WI38 (cell line): ENCODE measurements around the gene HTR2A.
"Not testable (repeated sequence)": the region's sequence is repeated elsewhere in the genome, so short reads cannot be mapped to it uniquely, and the experiment has no call there.

Experiments used
- H3K4me3 ChIP-seq: 2 replicates; pipeline ENCODE4 v1.5.1; 2011; ENCODE audit warnings: low read depth, mild to moderate bottlenecking, control low read depth, low read length
- TF ChIP-seq, protein P1 (sequence below): IDR thresholded peaks from 2 replicates; pipeline ENCODE4 v1.5.1; 2012; ENCODE audit warnings: low read depth, mild to moderate bottlenecking, control low read depth, low read length

HTR2A gene

DNA sequence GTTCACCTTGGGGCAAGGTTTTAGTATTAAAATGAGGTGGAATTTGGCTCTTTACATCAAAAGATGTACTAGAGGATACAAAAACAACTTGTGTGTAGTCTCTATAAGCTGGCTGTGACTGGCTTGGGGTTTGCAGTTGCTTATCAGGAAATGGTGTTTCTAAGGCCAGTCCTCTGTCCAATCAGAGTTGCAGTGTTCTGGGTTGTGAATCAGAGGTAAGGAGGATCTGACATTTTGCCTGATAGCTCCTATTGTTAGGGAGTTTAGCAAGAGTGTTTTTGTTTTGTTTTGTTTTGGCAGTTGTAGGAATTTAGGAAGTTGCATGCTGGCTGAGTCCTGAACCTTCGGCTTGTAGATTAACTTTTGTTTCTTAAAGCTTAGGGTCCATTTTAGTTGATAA, 79.8 kb downstream of the HTR2A start:
- H3K4me3 ChIP-seq = no peak overlapping the region
- TF ChIP-seq, protein P1, sequence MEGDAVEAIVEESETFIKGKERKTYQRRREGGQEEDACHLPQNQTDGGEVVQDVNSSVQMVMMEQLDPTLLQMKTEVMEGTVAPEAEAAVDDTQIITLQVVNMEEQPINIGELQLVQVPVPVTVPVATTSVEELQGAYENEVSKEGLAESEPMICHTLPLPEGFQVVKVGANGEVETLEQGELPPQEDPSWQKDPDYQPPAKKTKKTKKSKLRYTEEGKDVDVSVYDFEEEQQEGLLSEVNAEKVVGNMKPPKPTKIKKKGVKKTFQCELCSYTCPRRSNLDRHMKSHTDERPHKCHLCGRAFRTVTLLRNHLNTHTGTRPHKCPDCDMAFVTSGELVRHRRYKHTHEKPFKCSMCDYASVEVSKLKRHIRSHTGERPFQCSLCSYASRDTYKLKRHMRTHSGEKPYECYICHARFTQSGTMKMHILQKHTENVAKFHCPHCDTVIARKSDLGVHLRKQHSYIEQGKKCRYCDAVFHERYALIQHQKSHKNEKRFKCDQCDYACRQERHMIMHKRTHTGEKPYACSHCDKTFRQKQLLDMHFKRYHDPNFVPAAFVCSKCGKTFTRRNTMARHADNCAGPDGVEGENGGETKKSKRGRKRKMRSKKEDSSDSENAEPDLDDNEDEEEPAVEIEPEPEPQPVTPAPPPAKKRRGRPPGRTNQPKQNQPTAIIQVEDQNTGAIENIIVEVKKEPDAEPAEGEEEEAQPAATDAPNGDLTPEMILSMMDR = no peak

- no peak overlapping the region for H3K4me3 ChIP-seq
- TF ChIP-seq, protein P1 = no peak
Measured at GRCh38 chr13:46816371-46816770, 80.5 kb downstream of the HTR2A start.

GRCh38 chr13:46812301-46812797, 84.5 kb downstream of the HTR2A start:
- TF ChIP-seq, protein P1 = no peak
- H3K4me3 ChIP-seq = no peak overlapping the region

DNA sequence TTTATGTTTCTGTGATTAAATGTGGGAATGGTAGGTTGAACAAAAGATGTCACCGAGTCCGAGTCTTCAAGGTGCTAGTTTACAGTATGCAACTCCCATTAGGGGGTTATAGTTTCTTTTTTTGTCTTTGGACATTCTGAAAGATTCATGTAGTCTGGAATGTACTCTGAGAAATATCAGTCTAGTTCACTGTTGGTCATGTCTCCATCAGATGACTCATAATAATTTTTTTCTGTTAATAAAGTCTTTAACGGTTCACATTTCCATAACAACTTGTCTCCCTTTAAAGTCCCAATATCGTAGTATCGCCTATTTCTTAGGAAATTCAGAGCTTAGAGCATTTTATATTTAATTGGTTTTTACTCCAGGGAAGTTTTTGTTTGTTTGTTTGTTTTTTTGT, 86.4 kb downstream of the HTR2A start:
- no peak overlapping the region for H3K4me3 ChIP-seq

DNA sequence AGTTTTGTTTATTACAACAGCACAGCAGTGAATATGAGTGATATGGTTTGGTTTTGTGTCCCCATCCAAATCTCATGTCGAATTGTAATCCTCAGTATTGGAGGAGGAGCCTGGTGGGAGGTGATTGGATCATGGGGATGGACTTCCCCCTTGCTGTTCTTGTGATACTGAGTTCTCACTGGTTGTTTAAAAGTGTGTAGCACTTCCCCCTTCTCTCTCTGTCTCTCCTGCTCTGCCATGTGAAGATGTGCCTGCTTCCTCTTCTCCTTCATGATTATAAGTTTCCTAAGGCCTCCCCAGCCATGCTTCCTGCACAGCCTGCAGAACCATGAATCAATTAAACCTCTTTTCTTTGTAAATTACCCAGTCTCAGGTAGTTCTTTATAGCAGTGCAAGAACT, 91.9 kb downstream of the HTR2A start:
- H3K4me3 ChIP-seq = not testable (repeated sequence)

More for the DNA sequence above, 86.4 kb downstream of the HTR2A start:
- TF ChIP-seq, protein P1 = no peak

GRCh38 chr13:46804391-46804815, 92.5 kb downstream of the HTR2A start:
- H3K4me3 ChIP-seq = no peak overlapping the region
- TF ChIP-seq, protein P1 = no peak

GRCh38 chr13:46803586-46803985, 93.3 kb downstream of the HTR2A start:
- TF ChIP-seq, protein P1 = no peak
- no peak overlapping the region for H3K4me3 ChIP-seq

GRCh38 chr13:46801858-46802257, 95.0 kb downstream of the HTR2A start:
- TF ChIP-seq, protein P1 = no peak
- no peak overlapping the region for H3K4me3 ChIP-seq
